RKO (cell line): Measurements from ENCODE around the gene C1QTNF8.
A peak's percentile ranks its signal among the peaks of the same experiment; 100 is the strongest.

Experiments used
- DNase-seq: peaks from one replicate; pipeline ENCODE4 v3.0.0-alpha.2; 2016; ENCODE audit warnings: low spot score

Gene C1QTNF8

DNA sequence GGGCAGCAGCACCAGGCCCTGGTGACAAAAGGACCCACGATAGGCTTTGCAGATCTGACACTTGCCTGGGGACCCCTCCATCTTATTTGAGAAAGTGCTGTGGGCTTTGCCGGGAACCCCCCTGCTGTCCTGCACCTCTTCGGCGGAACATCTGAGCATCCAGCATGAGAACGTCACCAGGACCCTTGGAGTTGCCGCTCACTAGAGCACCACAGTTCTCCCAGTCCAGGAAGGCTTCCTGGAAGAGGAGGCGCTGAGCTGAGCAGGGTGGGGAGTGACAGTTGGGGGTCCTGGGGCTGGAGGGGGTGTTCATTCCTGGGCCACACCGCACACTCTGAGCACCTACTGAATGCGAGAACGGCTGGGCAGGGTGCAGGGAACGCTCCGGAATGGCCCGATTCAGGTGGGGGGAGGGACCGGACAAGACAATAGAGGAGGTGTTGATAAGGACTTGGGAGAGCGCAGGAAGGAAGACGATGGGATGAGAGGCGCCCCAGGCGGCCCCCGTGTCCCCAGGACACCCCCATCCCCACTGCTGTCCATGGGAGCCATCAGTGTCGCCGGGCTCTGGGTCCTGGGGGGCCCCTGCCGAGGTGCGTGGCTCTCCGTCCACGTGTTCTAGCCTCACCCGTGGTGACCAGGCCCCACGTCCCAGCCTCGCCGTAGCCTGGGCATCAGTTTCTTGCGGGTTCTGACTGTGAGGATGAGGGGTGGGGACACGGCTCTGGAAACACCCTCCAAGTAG lies 32.1 kb upstream of the C1QTNF8 start:
- no peak for DNase-seq

DNA sequence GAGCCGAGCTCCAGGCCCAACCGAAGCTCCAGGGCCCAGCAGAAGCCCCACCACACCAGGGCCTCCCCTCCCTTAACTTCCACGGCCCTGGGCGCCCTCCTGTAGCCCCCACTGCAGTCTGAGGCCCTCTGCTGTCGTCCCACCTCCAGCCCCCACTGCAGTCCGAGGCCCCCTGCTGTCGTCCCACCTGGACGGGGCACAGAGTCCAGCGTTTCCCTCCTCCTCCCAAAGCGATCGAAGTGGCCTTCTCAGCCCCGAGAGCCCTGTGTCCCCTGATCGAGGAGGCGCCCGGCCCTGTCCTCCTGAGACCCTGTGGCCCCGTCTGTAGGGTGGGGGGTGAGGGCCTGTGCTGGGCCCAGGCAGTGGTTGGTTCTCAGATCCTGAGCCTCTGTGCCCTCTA lies 31.1 kb upstream of the C1QTNF8 start:
- no peak for DNase-seq

DNA sequence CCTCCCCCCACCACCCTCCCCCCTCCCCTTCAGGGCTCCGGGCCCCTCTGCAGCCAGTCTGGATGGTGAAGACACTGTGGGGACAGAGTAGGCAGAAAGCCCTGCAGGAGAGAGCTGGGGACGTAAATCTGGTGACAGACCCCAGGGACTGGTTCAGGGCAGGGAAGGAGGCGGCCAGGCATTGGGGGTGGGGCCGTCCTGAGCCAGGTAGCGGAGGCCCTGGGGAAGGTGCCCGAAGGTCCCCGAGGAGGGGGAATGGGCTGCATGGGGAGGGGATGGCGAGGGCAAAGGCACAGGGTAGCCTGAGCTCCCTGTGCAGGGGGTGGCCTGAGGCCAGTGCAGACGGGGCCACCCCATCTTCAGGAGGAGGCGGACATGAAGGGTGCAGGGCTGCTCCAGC lies 30.5 kb upstream of the C1QTNF8 start:
- DNase-seq = no peak

DNA sequence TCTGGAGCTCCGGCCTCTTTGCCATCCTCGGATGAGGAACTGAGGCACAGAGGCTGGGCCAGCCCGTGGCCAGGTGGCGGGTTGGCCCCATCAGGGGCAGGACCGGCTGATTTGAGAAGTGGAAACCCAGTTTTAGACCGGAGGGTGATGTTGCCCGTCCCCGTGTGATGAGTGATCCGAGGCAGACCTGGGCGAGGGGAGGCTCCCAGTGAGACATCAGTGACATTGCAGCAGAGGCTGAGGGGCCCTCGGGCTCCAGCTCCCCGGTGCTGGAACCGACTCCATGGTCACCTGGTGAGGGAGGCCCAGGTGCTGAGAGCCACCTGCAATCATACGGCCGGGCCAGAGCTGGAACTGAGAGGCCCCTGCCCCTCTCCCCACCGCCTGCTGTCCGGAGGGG lies 30.0 kb upstream of the C1QTNF8 start:
- DNase-seq = no peak

DNA sequence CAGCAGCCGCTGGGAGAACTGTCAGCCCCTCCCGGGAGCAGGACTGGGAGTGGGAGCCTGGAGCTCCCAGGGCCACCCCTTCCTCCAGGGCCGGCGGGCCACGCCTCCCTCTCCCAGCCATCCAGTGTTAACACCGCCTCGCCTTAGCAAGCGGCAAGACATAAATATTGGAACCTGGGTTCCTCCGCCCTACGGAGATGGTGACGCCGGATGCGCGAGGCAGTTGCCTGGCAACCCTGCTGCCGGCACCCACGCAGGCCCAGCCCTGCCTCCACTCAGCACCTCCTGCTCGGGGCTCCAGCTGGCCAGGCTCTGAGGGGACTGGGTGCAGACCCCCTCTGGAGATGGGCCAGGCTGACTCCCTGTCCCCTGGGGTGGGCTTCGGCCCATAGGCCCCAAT lies 29.4 kb upstream of the C1QTNF8 start:
- DNase-seq = peak; percentile 30

DNA sequence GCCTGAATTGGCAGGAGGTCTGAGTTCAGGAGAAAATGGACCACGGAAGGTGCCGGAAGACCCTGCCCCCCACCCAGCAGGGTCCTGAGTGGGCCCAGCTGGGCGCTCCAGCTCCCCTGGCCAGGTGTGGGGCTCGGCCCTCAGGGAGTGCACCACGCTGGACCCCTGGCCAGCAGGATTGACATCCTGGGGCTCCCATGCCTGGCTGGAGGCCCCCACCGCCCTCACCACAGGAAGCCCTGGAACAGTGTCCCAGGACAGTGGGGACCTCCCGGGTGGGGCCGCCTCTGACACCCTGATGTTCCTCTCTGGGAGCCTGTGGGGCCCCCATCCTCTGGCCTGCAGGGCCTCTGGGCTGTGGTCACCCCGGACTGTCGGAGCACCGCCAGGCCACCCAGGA lies 28.8 kb upstream of the C1QTNF8 start:
- no peak for DNase-seq

- no peak for DNase-seq
These were observed 28.2 kb upstream of the C1QTNF8 start for GRCh38 chr16:1124291-1124690.

- no peak for DNase-seq
These were observed 27.6 kb upstream of the C1QTNF8 start for GRCh38 chr16:1123525-1124230.

- no peak for DNase-seq
These were observed 26.3 kb upstream of the C1QTNF8 start for GRCh38 chr16:1122398-1122765.

DNA sequence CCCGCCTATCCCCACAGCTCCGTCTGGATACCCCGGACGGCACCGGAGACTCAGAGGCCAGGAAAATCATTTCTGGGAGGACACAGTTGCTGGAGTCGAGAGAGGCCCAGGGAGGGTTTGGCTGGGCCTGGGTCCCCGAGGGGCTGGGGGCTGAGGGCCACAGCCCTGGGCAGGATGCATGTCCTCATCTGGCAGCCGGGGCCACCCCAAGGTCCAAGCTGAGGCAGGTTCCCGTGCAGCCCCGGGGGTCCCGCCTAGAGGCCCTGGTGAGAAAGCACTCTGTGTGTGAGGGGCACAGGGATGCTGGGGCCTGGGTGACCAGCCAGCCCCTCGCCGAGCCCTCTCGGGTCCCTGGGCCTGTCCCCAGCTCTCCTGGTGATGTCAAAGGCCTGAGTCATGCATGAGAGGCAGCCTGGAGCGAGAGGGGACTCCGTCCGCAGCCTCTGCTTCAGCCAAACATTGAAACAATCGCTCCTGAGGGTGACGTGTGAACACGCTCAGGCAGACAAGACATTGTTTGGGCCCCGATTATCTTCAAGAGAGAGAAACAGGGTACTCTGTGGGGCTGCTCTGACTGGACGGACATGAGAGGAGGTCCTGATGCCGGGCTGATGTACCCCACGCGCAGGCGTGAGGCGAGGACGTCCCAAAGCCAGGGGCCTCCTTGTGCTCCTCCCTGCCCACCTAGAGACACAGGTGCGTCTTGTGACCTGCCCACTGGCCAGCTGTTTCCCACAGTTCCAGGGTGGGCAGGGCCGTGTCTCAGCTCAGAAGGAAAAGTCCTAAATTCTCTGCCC lies 25.8 kb upstream of the C1QTNF8 start:
- no peak for DNase-seq

DNA sequence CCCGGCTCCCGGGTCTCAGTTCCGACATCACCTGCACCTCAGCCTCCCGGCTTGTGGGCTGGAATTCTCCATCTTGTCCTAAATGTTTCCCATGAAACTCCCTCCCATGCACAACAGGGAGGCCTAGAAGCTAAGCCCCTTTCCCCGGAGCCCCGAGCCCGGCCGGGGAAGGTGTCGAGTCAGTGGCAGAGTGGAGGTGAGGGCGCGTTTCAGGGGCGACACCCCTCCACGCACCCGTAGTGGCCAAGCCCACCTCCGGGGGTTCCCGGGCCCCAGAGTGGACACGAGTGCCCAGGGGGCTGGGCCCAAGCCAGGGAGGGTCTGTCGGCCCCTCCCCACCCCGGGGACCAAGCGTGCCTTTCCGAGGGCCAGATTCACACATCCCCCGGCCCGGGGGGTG lies 25.0 kb upstream of the C1QTNF8 start:
- DNase-seq = no peak

- no peak for DNase-seq
These were observed 24.5 kb upstream of the C1QTNF8 start for GRCh38 chr16:1120577-1120941.

DNA sequence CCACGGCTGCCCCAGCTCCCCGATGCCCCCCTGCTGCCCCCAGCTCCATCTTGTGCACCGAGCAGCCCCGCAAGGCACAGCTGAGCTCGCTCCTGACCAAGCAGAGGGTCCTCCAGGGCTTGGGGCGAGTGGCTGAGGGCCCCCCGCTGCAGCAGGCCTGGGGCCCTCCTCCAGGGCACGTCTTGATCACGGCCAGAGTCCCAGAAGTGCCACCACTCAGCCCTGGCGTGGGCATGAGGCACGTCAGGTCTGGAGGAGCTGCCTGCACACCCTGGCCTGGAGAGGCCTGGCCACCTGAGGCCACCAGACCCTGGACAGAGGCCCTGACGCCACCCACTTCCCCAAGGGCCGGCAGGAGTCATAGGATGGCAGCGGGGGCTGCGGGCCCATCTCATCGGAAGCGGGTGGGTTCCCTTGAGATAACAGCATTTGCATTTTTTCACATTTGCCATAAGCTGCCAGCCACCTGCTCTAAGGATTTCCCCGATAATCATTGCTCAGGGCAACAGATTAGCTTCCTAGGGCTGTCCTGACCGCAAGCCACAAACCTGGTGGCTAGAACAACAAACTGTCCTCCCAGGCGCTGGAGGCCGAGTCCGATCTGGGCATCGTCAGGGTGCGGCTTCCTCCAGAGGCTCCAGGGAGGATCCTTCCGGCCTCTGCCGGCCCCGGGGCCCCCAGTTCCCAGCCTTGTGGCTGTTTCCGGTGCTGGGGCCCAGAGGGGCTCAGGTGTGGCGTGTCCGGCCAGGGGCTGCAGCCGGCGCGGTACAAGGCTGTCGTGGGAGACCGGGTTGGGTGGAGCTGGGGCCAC lies 23.9 kb upstream of the C1QTNF8 start:
- DNase-seq = no peak

- no peak for DNase-seq
These were observed 23.1 kb upstream of the C1QTNF8 start for GRCh38 chr16:1119129-1119528.

GRCh38 chr16:1117926-1118325 lies 21.9 kb upstream of the C1QTNF8 start:
- DNase-seq = no peak

DNA sequence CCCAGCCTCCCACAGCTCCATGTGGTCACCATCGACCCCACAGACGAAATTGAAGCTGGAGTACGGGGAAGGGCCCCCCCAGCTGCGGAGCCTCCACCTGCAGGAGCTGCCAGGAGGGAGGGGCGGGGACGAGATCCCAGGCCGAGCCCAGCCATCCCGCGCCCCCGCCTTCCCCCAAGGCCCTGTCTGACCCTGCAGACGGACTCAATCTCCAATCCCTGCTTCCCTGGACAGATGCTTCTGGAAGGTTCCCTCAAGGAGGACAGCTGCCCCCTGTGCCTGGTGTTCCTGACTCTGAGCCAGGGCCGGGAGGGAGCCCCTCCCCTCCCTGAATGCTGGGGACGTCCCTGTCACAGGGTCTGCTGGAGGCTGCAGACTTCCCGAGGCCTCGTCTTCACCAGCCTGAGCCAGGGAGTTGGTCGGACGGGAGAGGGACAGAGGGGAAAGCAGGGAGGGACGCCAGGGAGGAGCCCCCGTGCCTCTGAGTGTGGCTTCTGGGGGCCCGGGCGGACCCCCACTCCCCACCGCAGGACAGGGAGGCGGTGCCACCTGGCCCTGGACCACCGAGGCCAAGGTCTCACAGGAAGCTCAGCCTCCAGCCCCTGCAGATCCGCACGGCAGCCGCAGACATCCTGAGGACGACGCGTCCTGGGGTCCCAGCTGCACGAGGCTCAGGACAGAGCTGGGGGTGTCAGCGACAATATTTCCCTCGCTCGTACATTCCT lies 21.3 kb upstream of the C1QTNF8 start:
- no peak for DNase-seq

DNA sequence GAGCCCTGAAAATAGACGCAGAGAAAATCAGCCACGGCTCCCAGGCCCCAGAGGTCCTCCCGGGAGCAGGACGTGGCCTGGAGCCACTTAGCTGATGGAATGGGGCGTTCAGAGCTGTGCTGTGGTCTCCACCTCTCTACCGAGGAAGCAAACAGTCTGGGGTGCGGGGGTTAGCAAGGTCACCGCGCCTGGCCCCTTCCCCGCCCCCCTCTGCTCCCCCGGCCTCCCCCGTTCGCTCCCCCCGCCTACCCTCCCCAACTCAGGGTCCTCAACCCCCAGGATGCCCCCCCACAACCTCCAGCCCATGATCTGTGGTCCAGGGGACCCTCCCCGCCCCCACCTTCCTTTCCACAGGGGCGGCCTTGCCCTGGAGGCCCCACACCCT lies 20.6 kb upstream of the C1QTNF8 start:
- no peak for DNase-seq

DNA sequence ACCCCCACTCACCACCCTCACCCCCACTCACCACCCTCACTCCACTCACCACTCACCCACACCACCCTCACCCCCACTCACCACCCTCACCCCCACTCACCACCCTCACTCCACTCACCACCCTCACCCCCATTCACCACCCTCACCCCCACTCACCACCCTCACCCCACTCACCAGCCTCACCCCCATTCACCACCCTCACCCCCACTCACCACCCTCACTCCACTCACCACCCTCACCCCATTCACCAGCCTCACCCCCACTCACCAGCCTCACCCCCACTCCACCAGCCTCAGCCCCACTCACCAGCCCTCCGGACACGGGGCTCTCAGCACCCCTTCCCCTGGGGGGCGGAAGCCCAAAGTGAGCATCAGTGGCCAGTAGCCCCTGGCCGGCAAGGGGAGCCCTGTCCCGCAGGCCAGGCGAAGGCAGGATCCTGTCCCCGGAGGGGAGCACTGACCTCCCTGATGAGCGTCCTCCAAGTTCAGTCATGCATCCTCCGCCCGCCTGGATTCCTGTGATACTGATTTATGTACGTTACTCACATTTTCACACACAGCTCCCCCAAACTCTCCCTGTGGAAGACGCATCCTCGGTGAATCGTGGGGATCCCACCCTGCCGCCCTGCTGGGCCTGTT lies 18.0 kb upstream of the C1QTNF8 start:
- no peak for DNase-seq

- no peak for DNase-seq
These were observed 17.4 kb upstream of the C1QTNF8 start for GRCh38 chr16:1113489-1113888.

DNA sequence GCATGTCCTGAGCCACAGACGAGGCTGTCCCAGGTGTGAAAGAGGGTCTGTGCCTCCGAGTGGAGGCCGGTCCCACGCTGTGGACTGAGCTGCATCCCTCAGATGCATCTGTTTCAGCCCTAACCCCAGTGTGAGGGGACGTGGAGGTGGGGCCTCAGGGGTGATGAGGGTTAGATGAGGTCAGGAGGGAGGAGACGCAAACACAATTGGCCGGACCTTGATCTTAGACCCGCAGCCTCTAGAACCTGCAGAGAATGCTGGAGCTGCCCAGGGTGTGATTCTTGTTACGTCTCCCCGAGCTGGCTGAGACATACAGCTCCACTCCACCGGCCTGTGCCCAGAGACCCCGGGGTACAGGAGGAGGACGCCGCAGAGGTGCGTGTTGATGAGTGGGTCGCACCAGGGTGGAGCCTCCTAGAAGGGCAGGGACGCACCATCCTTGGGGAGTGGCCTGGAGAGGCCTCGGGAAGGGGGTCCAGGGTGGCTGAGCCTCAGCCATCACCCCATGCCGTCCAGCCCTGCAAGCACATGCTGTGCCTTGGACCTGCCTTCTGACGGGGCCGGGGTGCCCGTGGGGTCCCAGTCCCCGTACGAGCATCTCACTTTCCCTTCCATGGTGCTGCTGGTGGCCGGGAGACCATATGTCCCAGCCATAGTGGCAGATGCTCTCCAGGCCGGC lies 16.6 kb upstream of the C1QTNF8 start:
- DNase-seq = no peak

- DNase-seq = no peak
These were observed 13.6 kb upstream of the C1QTNF8 start for GRCh38 chr16:1109648-1110047.
